ENCODE results near the gene LY6G5C.

LY6G5C gene

DNA sequence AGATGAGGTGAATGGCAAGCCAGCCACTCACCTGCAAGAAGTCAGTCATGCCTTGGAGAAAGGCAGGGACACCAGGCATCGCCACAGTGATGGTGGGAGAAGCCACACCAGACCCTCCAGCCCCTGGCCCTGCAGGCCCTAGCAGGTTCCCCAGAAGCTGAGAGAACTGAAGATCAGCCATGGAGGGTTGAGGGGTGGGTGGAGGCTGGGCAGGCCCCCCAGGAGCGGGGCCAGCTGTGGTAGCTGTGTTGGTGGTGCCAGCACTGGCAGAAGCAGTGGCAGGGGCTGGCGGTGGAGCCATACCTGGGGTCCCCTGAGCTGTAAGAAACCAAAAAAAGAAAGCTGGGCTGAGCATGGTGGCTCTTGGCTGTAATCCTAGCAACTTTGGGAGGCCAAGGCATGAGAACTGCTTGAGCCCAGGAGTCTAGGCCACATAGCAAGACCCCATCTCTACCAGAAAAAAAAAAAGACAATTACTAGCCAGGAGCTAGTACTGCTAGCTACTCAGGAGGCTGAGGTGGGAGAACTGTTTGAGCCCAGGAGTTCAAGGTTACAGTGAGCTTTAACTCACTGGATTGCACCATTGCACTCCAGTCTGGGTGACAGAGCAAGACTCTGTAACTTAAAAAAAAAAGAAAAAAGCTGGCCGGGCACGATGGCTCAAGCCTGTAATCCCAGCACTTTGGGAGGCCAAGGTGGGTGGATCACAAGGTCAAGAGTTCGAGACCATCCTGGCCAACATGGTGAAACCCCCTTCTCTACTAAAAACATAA, 37.9 kb downstream of the LY6G5C start:
- no peak for DNase-seq (ENCODE audit: low read depth in 3 of 3)

DNA sequence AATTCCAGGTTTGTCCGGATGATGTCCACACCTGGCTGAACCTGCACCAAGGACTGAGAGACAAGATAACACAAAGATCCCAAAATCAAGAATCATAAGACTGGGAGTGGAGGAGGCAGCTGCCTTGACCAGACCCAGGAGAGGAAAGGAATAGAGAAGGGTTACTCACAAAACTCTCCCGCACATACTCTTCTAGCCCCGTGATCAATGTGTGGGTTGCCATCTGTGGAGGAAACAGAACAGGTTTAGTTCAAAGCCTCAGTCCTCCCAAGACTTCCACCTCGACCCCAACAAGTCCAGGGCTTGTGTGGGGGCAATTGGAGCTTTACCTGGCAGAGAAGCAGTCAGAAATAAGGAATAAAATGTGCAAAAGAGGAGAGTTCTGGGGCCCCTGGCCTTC, 39.5 kb downstream of the LY6G5C start:
- no peak for DNase-seq (ENCODE audit: low read depth in 3 of 3)

DNA sequence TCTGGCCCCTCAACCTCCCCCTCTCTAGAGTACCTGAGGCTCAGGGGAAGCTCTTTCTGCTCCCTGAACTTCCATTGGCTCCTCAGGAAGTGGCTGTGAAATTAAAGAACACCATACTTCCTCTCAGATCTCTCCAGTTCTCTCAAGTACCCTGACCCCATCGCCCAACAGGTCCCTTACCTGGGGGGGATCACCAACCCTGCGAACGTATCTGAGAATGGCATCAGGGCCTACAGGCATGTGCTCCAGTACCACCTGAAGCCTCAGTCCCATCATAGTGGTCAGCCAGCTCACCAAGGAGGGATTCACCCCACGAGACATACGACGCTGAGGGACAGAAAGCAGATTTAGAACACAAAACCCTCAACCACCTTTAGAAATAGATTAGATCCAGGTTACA, 40.3 kb downstream of the LY6G5C start:
- DNase-seq (ENCODE audit: low read depth in 3 of 3), result no peak

DNA sequence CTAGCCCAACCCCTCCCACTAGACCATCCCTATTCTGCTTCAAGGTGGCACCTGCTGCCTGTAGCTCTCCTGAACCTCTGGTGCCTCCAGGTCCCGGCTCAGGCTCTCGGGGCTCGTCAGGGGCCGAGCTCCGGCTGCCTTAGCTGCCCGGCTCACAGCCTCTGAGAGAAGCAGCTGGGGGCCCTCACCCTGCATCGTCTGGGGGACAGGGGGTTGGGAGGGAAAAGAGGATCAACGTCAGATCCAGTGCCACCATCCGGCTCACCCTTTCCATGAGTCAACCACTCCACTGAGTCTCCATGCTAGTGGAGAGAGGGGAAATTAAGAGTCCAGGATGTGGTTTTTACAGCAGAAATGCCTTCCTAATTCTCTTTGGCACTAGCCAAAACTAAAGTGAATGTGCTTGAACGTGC, 41.4 kb downstream of the LY6G5C start:
- no peak for DNase-seq (ENCODE audit: low read depth in 3 of 3)

DNA sequence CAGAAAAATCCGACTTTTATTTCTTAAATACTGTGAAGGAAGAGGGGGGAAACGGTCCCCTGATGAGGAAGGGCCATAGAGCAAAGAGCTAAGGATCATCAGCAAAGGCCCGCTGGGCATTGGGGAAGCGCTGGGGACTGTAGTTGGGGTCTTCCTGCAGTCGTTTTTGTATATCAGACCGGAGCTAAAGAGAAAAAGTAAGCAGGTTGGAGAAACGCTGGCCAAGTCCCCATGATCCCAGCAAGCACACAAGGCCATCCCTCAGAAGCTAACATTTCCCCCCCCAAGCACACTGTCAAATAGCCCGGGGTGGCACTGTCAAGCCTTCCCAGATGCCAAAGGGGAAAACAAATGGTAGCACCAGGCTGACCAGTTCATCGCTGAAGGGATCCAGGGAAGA, 41.8 kb downstream of the LY6G5C start:
- no peak for DNase-seq (ENCODE audit: low read depth in 3 of 3)

DNA sequence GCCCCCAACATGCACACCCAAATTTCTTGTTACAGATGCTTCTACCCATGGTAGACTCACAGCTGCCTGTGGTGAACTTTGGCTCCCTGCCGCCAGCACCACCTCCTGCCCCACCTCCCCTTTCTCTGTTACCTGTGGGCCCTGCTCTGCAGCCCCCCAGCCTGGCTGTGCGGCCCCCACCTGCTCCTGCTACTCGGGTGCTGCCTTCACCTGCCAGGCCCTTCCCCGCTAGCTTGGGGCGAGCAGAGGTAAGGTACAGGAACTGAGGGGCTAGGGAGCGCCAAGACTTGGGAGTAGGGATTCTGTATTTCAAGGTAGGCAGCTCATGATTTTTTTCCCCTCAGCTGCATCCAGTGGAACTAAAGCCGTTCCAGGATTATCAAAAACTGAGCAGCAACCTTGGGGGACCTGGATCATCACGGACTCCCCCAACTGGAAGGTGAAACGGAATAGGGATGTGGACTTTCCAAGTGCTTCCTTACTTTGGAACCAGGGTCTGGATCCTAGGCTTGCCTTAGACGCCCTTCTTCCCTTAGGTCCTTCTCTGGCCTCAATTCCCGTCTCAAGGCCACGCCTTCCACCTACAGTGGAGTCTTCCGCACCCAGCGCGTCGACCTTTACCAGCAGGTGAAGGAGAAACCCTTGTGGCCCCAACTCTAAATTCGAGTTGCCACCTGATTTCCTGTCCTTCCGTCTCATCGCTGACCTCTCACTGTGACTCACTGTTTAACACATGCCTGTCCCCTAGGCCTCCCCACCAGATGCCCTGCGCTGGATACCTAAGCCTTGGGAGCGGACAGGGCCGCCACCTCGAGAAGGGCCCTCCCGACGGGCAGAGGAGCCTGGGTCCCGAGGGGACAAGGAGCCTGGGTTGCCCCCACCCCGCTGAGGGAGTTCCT, 43.9 kb downstream of the LY6G5C start:
- no peak for DNase-seq (ENCODE audit: low read depth in 3 of 3)

DNA sequence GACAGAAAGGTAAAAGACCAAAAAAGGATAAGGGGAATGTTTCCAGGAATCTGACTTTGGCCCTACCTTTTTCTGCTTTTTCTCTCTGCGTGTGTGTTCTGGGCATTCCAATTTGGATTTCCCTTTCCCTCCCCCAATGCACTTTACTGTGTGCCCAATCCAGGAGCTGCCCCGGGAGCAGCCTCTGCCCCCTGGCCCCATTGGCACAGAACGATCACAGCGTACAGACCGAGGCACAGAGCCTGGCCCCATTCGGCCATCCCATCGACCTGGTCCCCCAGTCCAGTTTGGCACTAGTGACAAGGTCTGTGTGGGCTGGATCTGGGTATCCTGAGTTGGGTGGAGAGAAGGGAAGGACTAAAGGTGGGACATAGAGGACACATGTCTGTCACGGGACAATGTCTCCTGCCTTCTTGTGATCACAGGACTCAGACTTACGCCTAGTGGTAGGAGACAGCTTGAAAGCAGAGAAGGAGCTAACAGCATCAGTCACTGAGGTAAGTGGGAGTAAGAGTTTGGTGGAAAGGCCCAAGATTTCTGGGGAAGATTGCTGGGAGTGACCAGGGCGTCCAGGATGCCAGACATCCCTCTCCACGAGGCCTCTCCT, 45.8 kb downstream of the LY6G5C start:
- DNase-seq (ENCODE audit: low read depth in 3 of 3), result no peak

DNA sequence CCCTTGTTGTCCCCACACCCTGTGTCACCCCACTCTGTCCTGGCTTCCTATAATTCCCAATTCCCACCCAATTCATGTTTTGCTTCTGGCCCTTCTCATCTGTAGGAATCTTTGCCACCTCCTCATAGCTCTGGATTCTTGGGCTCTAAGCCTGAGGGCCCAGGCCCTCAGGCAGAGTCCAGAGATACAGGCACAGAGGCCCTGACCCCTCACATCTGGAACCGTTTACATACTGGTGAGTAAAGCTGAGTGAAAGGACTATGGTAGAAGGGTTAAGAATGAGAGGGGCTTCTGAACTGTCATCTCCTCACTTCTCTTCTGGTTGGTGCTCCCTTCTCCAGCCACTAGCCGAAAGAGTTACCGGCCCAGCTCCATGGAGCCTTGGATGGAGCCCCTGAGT, 46.7 kb downstream of the LY6G5C start:
- DNase-seq (ENCODE audit: low read depth in 3 of 3), result no peak

DNA sequence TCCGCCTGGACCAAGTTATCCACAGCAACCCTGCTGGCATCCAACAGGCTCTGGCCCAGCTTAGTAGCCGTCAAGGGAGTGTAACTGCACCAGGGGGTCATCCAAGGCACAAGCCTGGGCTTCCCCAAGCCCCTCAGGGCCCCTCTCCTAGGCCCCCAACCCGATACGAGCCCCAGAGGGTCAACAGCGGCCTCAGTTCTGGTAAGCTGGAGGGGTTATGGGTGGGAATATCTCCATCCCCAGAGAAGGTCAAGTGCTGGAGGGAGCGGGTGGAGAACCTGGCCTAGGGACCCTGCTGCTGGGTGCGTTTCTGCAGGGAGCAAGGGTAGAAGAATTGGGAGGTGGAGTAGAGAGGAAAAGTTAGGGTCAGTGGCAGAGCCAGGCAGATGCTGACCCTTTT, 47.4 kb downstream of the LY6G5C start:
- no peak for DNase-seq (ENCODE audit: low read depth in 3 of 3)

DNA sequence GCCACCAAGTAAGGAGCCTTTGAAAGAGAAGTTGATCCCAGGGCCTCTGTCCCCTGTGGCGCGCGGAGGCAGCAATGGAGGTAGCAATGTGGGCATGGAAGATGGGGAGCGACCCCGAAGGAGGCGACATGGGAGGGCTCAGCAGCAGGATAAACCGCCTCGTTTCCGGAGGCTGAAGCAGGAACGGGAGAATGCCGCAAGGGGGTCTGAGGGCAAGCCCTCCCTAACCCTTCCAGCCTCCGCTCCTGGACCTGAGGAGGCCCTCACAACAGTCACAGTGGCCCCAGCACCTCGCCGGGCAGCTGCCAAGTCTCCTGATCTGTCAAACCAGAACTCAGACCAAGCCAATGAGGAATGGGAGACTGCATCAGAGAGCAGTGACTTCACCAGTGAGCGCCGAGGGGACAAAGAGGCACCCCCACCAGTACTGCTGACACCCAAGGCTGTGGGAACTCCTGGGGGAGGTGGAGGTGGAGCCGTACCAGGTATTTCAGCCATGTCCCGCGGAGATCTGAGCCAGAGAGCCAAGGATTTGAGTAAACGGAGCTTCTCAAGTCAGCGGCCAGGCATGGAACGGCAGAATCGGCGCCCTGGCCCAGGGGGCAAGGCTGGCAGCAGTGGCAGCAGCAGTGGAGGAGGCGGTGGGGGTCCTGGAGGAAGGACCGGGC, 48.5 kb downstream of the LY6G5C start:
- DNase-seq (ENCODE audit: low read depth in 3 of 3), result no peak

DNA sequence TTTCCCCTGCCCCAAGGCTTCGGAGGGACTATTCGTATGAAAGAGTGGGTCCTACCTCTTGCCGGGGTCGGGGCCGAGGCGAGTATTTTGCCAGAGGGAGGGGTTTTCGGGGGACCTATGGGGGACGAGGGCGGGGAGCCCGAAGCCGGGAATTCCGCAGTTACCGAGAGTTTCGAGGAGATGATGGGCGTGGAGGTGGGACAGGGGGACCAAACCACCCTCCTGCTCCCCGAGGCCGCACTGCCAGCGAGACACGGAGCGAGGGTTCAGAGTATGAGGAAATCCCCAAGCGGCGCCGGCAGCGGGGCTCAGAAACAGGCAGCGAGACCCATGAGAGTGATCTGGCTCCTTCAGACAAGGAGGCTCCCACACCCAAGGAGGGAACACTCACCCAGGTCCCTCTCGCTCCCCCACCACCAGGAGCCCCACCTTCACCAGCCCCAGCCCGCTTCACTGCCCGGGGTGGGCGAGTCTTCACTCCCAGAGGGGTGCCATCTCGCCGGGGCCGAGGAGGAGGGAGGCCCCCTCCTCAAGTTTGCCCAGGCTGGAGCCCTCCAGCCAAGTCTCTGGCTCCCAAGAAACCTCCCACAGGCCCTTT, 49.1 kb downstream of the LY6G5C start:
- DNase-seq (ENCODE audit: low read depth in 3 of 3), result no peak

DNA sequence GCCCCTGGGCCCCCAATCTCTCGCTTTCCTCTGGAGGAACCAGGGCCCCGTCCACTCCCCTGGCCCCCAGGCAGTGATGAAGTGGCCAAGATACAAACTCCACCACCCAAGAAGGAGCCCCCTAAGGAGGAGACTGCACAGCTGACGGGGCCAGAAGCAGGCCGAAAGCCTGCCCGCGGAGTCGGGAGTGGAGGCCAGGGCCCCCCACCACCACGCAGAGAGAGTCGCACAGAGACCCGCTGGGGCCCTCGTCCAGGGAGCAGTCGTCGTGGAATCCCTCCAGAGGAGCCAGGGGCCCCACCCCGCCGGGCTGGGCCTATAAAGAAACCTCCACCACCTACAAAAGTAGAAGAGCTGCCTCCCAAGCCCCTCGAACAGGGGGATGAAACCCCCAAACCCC, 49.7 kb downstream of the LY6G5C start:
- DNase-seq (ENCODE audit: low read depth in 3 of 3), result no peak

DNA sequence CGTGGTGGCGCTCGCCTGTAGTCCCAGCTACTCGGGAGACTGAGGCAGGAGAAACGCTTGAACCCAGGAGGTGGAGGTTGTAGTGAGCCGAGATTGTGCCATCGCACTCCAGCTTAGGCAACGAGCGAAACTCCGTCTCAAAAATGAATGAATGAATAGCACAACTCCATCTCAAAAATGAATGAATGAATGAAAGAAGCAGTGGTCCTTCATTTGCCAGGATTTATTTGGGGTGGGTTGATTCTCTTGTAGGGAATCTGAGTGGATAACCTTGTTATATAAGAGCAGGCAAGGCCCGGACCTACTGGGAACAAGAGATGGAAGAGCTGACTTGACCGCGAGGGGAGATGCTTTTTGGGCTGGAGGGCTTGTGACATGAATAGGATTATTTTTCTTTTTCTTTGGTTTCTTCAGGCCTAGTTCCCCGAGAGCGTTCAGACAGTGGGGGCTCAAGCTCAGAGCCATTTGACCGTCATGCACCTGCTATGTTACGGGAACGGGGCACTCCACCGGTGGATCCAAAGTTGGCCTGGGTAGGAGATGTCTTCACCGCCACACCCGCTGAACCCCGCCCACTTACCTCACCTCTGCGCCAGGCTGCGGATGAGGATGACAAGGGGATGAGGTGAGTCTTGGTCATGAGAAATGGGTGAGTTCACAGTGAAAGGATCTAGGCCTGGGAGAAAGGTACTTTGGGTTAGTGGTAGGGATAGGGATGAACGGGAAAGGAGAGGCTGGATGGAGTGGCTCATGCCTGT, 50.5 kb downstream of the LY6G5C start:
- no peak for DNase-seq (ENCODE audit: low read depth in 3 of 3)

DNA sequence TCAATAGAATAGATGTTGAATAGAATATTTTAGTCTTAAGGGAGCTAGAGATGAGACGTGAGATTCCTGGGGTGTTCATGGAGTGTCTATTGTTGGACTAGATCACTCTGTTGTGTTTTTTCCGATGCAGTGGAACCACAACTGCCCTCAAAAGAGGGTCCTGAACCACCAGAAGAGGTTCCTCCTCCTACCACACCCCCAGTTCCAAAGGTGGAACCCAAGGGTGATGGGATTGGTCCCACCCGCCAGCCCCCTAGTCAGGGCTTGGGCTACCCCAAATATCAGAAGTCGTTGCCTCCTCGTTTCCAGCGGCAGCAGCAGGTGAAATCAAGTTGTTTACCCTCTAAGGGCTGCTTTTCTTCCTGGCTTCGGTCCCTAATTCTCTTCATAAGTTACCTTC, 51.9 kb downstream of the LY6G5C start:
- DNase-seq (ENCODE audit: low read depth in 3 of 3), result no peak

DNA sequence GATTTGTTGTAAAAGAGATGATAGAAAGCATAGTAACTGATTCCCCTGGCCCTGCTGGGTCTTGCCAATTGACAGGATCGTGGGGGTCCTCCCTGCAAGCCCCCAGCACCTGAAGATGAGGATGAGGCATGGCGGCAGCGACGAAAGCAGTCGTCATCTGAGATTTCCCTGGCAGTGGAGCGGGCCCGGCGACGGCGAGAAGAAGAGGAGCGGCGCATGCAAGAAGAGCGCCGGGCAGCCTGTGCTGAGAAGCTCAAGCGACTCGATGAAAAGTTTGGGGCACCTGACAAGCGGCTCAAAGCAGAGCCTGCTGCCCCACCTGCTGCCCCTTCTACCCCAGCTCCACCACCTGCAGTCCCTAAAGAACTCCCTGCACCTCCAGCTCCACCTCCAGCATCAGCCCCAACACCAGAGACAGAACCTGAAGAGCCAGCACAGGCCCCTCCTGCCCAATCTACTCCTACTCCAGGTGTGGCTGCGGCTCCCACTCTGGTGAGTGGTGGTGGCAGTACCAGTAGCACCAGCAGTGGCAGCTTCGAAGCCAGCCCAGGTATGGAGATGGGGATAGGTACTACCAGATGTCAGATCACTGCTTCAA, 53.1 kb downstream of the LY6G5C start:
- DNase-seq (ENCODE audit: low read depth in 3 of 3), result no peak

DNA sequence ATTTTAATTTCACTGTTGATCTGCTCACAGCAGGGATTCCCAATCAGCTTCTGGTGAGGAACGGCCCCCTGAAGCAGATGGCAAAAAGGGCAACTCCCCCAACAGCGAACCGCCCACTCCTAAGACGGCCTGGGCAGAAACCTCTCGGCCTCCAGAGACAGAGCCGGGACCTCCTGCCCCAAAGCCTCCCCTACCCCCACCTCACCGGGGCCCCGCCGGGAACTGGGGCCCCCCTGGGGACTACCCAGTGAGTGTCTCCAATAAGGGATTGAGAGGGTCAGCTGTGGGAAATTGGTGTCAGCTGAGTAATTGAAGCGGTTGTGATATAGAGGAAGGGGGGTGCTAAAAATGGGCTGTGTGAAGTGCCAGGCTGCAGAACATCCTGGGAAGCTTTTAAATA, 53.9 kb downstream of the LY6G5C start:
- DNase-seq (ENCODE audit: low read depth in 3 of 3), result no peak

Data from stimulated activated CD4-positive, alpha-beta T cell treated with anti-CD3 and anti-CD28 coated beads, TNF-alpha, amount 100 ng/mL, for 4 hours (primary cell).